Non-pigmented ciliary epithelial cell (primary cell): ENCODE results near the gene MORN2.

Experiments
- DNase-seq: peaks from one replicate; pipeline ENCODE4 v3.0.0-alpha.2; 2010; ENCODE audit warnings: low read depth

Gene MORN2

GRCh38 chr2:38889575-38889974, 13.8 kb downstream of the MORN2 start, which contains the start of gene ARHGEF33:
ARHGEF33 (plus strand) TSS chr2:38889875; CDS start chr2:38919448, 29,573 bp downstream.
- no peak for DNase-seq

- DNase-seq, result no peak
Observed at GRCh38 chr2:38892819-38893218, 17.0 kb downstream of the MORN2 start.

- DNase-seq, result no peak
Observed at GRCh38 chr2:38898256-38898655, 22.5 kb downstream of the MORN2 start.

GRCh38 chr2:38900726-38901125, 24.9 kb downstream of the MORN2 start:
- no peak for DNase-seq

- DNase-seq, result no peak
Observed at GRCh38 chr2:38905251-38905650, 29.5 kb downstream of the MORN2 start.

DNA sequence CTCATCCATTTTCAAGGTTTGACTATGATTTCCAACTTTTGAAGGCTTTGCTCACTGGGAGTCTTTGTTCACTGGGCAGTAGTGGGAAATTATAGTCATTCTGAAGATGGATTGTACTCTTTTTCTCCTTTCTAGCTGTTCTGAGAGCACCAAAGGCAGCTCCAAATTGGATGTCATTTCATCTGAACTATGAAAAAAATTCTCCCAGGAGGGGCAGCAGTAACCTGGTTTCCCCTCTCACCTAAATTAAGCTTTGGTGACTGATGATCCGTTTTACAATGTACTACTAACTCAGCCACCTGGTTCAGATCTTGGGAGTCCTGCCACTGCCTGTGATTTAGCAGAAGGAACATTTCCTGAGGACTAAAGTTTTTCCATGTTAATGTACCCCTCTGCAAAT, 31.5 kb downstream of the MORN2 start:
- no peak for DNase-seq

DNA sequence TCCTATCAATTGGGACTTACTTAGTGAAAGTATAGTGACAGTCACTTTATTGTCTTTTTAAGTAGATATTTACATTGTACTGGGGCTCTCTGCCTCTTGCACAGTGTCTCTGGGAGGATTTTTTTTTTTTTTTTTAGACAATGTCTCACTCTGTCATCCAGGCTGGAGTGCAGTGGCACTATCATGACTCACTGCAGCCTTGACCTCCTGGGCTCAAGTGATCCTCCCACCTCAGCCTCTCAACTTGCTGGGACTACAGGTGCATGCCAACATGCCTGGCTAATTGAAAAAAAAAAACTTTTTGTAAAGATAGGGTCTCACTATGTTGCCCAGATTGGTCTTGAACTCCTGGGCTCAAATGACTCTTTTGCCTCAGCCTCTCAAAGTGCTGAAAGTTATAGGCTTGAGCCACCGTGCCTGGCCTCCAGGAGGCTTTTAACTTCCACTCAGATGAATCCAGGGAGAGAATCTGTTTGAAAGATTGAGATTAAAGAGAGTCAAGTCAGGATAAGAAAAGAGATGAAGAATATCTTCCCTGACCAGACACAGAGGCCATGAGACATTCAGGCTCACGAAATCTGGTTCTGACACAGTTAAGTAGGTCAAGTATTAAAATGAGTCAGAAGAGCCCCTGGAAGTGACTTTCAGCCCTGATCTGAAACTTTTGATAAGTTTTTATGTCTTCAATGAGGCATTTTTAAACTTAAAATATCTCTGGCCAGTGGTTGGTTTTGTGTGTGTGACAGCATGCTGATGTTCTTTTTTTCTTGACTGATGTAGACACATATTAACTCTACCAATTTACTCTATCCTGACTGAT, 32.2 kb downstream of the MORN2 start:
- no peak for DNase-seq

DNA sequence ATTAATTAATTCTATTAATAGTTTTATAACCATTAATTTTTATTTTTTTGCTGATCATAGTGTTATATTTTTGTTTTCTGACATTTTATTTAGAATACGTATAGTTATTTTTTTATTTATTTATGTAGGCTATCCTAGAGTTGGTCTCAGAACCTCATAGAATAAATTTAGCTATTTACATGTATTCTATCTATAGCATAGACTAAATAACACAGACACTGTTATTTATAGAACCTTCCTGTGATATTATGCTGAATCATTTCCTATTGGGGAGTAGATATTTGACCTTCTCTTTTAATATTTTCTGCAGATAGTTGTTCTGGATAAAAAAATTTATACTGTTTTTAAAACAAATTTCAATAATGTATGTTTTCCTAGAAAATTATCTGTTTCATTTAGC, 34.1 kb downstream of the MORN2 start:
- DNase-seq, result no peak

DNA sequence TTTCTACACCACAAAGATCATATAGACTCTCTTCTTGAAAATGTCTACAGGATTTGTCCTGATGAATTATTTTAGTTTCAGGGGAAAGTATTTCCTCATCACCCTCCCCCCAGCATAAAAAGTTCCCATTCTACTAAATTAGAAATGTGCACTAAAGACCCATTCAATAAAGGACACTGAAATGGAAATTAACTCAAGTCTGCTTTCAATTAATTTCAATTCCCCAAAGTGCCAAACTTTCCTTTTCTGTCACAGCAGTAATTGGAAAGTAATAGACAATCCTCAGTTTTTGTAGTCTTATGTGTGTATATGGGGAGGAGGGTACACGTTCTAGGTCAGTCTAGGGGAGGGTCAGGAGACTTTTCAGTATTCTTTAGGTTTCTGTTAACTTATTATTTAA, 35.4 kb downstream of the MORN2 start:
- DNase-seq, result no peak

GRCh38 chr2:38912619-38913018, 36.8 kb downstream of the MORN2 start:
- no peak for DNase-seq

DNA sequence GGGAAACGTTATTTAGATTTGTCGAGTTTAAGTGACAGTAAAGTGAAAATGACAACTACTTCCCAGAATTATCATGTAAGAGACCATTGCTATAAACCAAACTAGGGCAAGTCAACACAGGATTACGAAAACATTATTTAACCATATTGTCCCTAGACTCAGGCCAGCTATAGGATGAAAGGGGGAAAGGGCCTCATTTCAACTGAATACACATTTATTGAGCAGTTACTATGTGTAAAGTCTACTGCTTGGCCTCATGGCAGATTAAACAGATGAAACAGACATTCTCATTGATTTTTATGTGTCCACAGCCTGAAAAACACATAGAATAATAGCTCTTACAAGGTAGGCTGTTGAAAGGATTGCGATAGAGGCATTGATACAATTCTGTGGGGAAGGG, 46.6 kb downstream of the MORN2 start:
- DNase-seq, result no peak

DNA sequence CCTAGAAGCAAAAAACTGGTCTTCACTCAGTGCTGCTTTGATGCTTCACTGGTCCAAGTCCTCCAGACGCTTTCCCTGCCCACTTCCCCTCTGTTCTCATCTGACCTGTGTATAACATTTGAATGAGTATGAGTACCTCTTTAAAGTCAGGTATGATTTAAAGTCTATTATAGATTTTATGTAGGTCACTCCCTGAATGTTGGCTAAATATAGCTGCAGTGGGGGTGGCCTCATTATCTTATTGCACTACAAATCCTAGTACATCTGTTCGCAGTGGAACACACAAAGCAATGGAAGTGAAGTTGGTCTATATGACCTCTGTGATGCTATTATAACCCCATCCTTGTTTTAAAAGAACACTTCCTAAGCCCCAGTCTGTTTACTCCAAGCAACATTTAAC, 47.1 kb downstream of the MORN2 start:
- no peak for DNase-seq

DNA sequence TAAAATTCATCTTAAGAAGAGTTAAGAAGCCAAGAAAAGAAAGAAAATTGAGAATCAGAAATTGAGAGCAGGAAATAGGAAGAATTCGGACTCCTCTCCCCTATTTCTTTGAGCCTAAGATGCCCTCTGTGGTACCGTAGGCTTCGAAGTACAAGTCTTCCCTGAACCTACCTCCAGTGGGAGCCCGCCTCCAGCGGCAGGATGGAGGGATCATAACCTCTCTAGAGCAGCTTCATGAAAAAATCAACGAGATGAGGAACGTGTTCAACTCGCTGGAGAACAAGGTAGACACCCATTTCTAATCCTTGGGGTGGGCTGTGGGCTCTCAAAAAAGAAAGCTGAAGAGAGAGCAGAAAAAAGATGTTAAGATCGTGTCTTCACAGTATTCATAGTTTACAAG, 50.2 kb downstream of the MORN2 start:
- DNase-seq, result no peak

GRCh38 chr2:38930600-38930999, 54.8 kb downstream of the MORN2 start:
- no peak for DNase-seq
